Stomach (tissue), 9 donors: ENCODE measurements around the gene BCL2. TPM values are rescaled to one million over a fixed set of nuclear protein-coding genes. Genes with fewer than 3 reads are reported as not detected.

Experiments
- DNase-seq, 2 donors: peaks; one replicate each; pipeline versions ENCODE4 v3.0.0 to v3.0.0-alpha.2; 2013 to 2019
- H3K27ac ChIP-seq, 5 donors: fragments of 200-600 bp in 4 of 5; sonication (generic) in 4 of 5; one replicate each; pipeline ENCODE4 v1.5.1; 2013 to 2019; ENCODE audit warnings: mild to moderate bottlenecking in 1 of 5, moderate library complexity in 1 of 5
- H3K27me3 ChIP-seq, 3 donors: fragments of 200-600 bp; sonication (generic); one replicate each; pipeline ENCODE4 v1.5.1; 2017 to 2019; ENCODE audit warnings: mixed run types in 1 of 3
- H3K36me3 ChIP-seq, 4 donors: fragments of 200-600 bp; sonication (generic); 1 replicate in 3 of 4; 2 replicates in 1 of 4; pipeline ENCODE4 v1.5.1; 2016 to 2019
- H3K4me1 ChIP-seq, 4 donors: fragments of 200-600 bp; sonication (generic); one replicate each; pipeline ENCODE4 v1.5.1; 2016 to 2019
- H3K4me3 ChIP-seq, 4 donors: fragments of 200-600 bp; sonication (generic) in 3 of 4; one replicate each; pipeline ENCODE4 v1.5.1; 2016 to 2019; ENCODE audit warnings: mild to moderate bottlenecking in 1 of 4
- H3K9me3 ChIP-seq, 4 donors: fragments of 200-600 bp; sonication (generic); one replicate each; pipeline ENCODE4 v1.5.1; 2016 to 2019
- CTCF ChIP-seq, 7 experiments: fragments of 450-650 bp in 4 of 7; fragments of 200-600 bp in 3 of 7; sonication (generic) in 3 of 7; IDR thresholded peaks; one replicate each; pipeline ENCODE4 v1.5.1; 2016 to 2019; ENCODE audit warnings: antibody characterized with exemption in 7 of 7, control low read depth in 2 of 7, mild to moderate bottlenecking in 1 of 7
- EP300 ChIP-seq: sonication (generic); formaldehyde crosslinking; IDR thresholded peaks from one replicate; pipeline ENCODE4 v1.6.1; 2017; ENCODE audit warnings: antibody characterized with exemption
- POLR2A ChIP-seq, 4 donors: fragments of 450-650 bp; IDR thresholded peaks; one replicate each; pipeline ENCODE4 v1.6.1; 2016; ENCODE audit warnings: antibody characterized with exemption in 4 of 4, control low read depth in 2 of 4, mild to moderate bottlenecking in 1 of 4, moderate library complexity in 1 of 4
- POLR2AphosphoS5 ChIP-seq, 3 donors: sonication (generic); formaldehyde crosslinking; IDR thresholded peaks; one replicate each; pipeline ENCODE4 v1.6.1; 2016; ENCODE audit warnings: antibody characterized with exemption in 3 of 3
- WGBS, 5 donors: extraction: QIAGEN DNeasy Blood & Tissue Kit in 3 of 5; methylation state at CpG; one replicate each; pipeline versions ENCODE4 v1.1.5 to v1.1.7; 2013 to 2018; 5-methylcytosine and 5-hydroxymethylcytosine counted together
- intact Hi-C: fragments of 100-400 bp; cut with DNase I; formaldehyde crosslinking; loops from one replicate; pipeline ENCODE4 v1.15.1; 2023; ENCODE audit warnings: low total_unique reads
- polyA plus RNA-seq, 3 donors: library from polyadenylated mRNA; stranded (reverse); fragments of 200-250 nt; gene quantifications; one replicate each; pipeline ENCODE4 v1.2.3, GENCODE V29; 2013
- total RNA-seq, 5 donors: library from RNA; depleted of rRNA; stranded (reverse); fragments of >200 nt; gene quantifications; one replicate each; pipeline versions ENCODE4 v1.1.0 to v1.2.3, GENCODE V29; 2014 to 2016
- donor health status: healthy with polysubstance abuse.
- donor health status: Bipolar disorder and iron deficiency.
- donor health status: healthy.

BCL2 gene
- total and polyA plus RNA-seq, 8 donors = 1.5 to 53.9 (median 6.0) TPM

DNA sequence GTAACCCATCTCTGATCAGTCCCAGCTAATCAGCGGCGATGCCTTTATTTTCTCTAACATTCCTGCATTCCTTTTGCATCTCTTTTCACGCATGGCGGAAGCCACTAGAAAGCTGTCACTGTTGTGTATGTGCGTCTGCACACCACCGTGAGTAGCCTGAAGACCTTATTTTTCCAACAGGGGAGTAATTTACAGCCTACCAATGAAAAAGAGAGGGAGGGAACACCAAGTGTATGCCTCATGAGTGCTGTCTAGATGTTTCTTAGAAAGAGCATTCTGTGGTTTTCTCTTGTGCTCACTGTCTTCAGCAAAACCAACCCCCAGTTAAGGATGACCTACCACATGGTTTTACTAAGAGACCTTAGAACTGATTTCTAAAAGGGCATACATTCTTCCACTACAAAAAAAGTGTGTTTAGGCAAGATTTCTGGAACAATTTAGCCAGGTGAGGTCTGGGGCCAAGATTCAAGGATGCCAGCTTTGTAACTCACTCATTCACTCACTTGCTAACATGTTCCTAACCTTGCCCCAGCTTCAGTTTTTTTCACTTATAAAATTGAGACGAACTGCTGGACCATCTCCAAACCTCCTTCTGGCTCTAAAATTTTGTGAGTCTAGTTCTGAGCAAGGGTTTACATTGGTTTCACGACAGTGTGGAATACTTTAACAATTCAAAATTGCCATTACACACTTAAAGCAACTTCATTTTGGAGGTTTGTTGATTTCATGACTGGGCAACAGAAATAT, 51.4 kb downstream of the BCL2 start:
- TF ChIP-seq POLR2A (IDR thresholded peaks at IDR 0.05) = no peak
- TF ChIP-seq CTCF (IDR thresholded peaks at IDR 0.05) = no peak
- TF ChIP-seq POLR2AphosphoS5 (IDR thresholded peaks at IDR 0.05) = no peak
- no peak for TF ChIP-seq EP300
- no peak overlapping the region for H3K4me3 ChIP-seq
- H3K4me1 ChIP-seq = peaks cover 0 to 39% (median 9%) of the 10 kb centered on the region in 4 donors
- no peaks in the 10 kb centered on the region for H3K27me3 ChIP-seq
- H3K27ac ChIP-seq = no peak overlapping the region
- no peaks in the 10 kb centered on the region for H3K36me3 ChIP-seq
- whole genome bisulfite sequencing, 5 donors = 75 to 89% (median 81%) methylated on average over 8 of the region's 8 CpGs
- DNase-seq = no peak
- intact Hi-C loops = no loop called here
- H3K9me3 ChIP-seq = no peaks in the 10 kb centered on the region

- H3K27me3 ChIP-seq = no peaks in the 10 kb centered on the region
- TF ChIP-seq POLR2AphosphoS5 (IDR thresholded peaks at IDR 0.05) = no peak
- TF ChIP-seq EP300 = no peak
- no peak for TF ChIP-seq POLR2A (IDR thresholded peaks at IDR 0.05)
- TF ChIP-seq CTCF (IDR thresholded peaks at IDR 0.05) = no peak
- H3K4me1 ChIP-seq = peaks cover 0 to 39% (median 9%) of the 10 kb centered on the region in 4 donors
- H3K36me3 ChIP-seq = no peaks in the 10 kb centered on the region
- no peak overlapping the region for H3K27ac ChIP-seq
- no peak for DNase-seq
- H3K4me3 ChIP-seq = no peak overlapping the region
- intact Hi-C loops = no loop called here
- no peaks in the 10 kb centered on the region for H3K9me3 ChIP-seq
- WGBS, 5 donors = 77 to 79% (median 78%) methylated on average over 8 of the region's 8 CpGs
These were observed 52.4 kb downstream of the BCL2 start for GRCh38 chr18:63266888-63267790.

GRCh38 chr18:63265326-63265725, 54.2 kb downstream of the BCL2 start:
- intact Hi-C loops = no loop called here
- TF ChIP-seq POLR2A (IDR thresholded peaks at IDR 0.05) = no peak
- no peak for TF ChIP-seq CTCF (IDR thresholded peaks at IDR 0.05)
- no peak for TF ChIP-seq EP300
- TF ChIP-seq POLR2AphosphoS5 (IDR thresholded peaks at IDR 0.05) = no peak
- 70 to 73% (median 73%) methylated on average over 3 of the region's 3 CpGs for WGBS, 5 donors
- Histone ChIP-seq H3K27me3 (no peaks in the 10 kb centered on the region), H3K4me1 (peaks cover 0 to 45% (median 9%) of the 10 kb centered on the region in 4 donors), H3K9me3 (no peaks in the 10 kb centered on the region), H3K36me3 (no peaks in the 10 kb centered on the region), H3K4me3 (no peak overlapping the region), H3K27ac (no peak overlapping the region)
- no peak for DNase-seq

- Histone ChIP-seq H3K27ac (no peak overlapping the region), H3K9me3 (no peaks in the 10 kb centered on the region), H3K4me1 (peaks cover 0 to 49% (median 10%) of the 10 kb centered on the region in 4 donors), H3K27me3 (no peaks in the 10 kb centered on the region), H3K4me3 (no peak overlapping the region), H3K36me3 (no peaks in the 10 kb centered on the region)
- WGBS, 5 donors = 80 to 89% (median 89%) methylated on average over 9 of the region's 9 CpGs
- DNase-seq = no peak
- intact Hi-C loops = no loop called here
- TF ChIP-seq EP300 = no peak
- TF ChIP-seq POLR2AphosphoS5 (IDR thresholded peaks at IDR 0.05) = no peak
- no peak for TF ChIP-seq CTCF (IDR thresholded peaks at IDR 0.05)
- no peak for TF ChIP-seq POLR2A (IDR thresholded peaks at IDR 0.05)
These were observed 54.7 kb downstream of the BCL2 start for GRCh38 chr18:63264871-63265270.
